ENCODE data around the gene NASP. TPM values are rescaled to one million over a fixed set of nuclear protein-coding genes. Genes with fewer than 3 reads are reported as not detected.
A peak's percentile ranks its signal among the peaks of the same experiment; 100 is the strongest.

NASP gene
- total RNA-seq, 5 donors from 2014 or later (not counting 1 experiment from before 2014, with no cell fraction given): 64.6 to 145 (median 74.7) TPM

- no peak within 1 kb of the TSS for H3K4me3 ChIP-seq (ENCODE audit: control insufficient read depth in 1 of 2, extremely low read depth in 1 of 2, low read length in 1 of 2)
- 93% methylated on average over 1 of the region's 4 CpGs for WGBS (ENCODE audit: insufficient coverage)
- H3K9me3 Mint-ChIP-seq: no peaks in the 10 kb centered on the region
- no peaks in the 10 kb centered on the region for H3K27me3 ChIP-seq (replicated peaks in 1 of 2; ENCODE audit: control insufficient read depth in 2 of 2, extremely low read depth in 1 of 2, insufficient read depth in 2 of 2, low read length in 1 of 2)
- no peak for ATAC-seq (replicated peaks in 1 of 4)
- no peaks in the 10 kb centered on the region for H3K4me1 ChIP-seq (ENCODE audit: control insufficient read depth in 1 of 2, extremely low read depth in 1 of 2, insufficient read depth in 2 of 2, low read length in 2 of 2)
- ChIA-PET CTCF (interaction anchor here (0.6 to 0.7 kb wide), 4 partner anchors 17 to 901 kb away, joined by 3 to 6 read pairs (median 4); no protein-coding TSS in a partner anchor), POLR2A (no interaction called here)
- no peak within 1 kb of the TSS for H3K4me3 Mint-ChIP-seq
- H3K27me3 Mint-ChIP-seq: no peaks in the 10 kb centered on the region
- H3K27ac Mint-ChIP-seq: no peak within 1 kb of the TSS
- no peak for DNase-seq
- peaks cover 0 to 33% of the 10 kb centered on the region in 2 donors for H3K36me3 ChIP-seq (ENCODE audit: control insufficient read depth in 2 of 2, extremely low read depth in 1 of 2, insufficient read depth in 1 of 2, low read length in 1 of 2)
- peaks cover 37% of the 10 kb centered on the region for H3K36me3 Mint-ChIP-seq
- peaks cover 8 to 11% (median 8%) of the 10 kb centered on the region in 3 donors for H3K4me1 Mint-ChIP-seq
- no peaks in the 10 kb centered on the region for H3K9me3 ChIP-seq
- H3K27ac ChIP-seq (ENCODE audit: low read length): no peak within 1 kb of the TSS
Observed at GRCh38 chr1:45623972-45624371, 40.1 kb downstream of the NASP start, which contains the start of gene CCDC17. TSS of gene CCDC17 (minus strand) at chr1:45624054. CDS start at chr1:45623909, 145 bp downstream.

DNA sequence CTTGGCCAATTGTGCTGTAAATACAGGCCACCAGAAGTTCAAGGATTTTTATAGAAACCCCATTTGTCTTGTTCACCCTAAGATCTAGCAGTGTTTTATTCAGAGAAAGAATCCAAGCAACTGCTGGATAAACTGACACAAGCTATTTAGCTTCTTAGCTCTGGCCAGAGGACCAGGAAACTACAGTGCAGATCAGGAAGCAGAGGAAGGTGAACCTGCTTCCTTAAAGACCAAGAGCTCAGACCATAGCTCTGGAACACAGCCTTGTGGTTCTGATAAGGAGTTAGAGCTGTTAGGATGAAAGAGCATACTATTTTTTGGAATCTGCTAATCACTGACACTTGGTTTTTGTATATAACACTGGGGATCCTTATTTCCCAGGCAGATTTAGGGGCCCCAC lies 45.2 kb downstream of the NASP start:
- H3K27ac Mint-ChIP-seq: no peak overlapping the region
- Histone ChIP-seq H3K4me1 (ENCODE audit: control insufficient read depth in 1 of 2, extremely low read depth in 1 of 2, insufficient read depth in 2 of 2, low read length in 2 of 2) (no peaks in the 10 kb centered on the region), H3K27ac (ENCODE audit: low read length) (no peak overlapping the region), H3K27me3 (replicated peaks in 1 of 2; ENCODE audit: control insufficient read depth in 2 of 2, extremely low read depth in 1 of 2, insufficient read depth in 2 of 2, low read length in 1 of 2) (no peaks in the 10 kb centered on the region), H3K4me3 (ENCODE audit: control insufficient read depth in 1 of 2, extremely low read depth in 1 of 2, low read length in 1 of 2) (no peak overlapping the region), H3K9me3 (no peaks in the 10 kb centered on the region), H3K36me3 (ENCODE audit: control insufficient read depth in 2 of 2, extremely low read depth in 1 of 2, insufficient read depth in 1 of 2, low read length in 1 of 2) (peaks cover 10 to 74% of the 10 kb centered on the region in 2 donors)
- no peaks in the 10 kb centered on the region for H3K27me3 Mint-ChIP-seq
- no peaks in the 10 kb centered on the region for H3K4me1 Mint-ChIP-seq
- DNase-seq (no peak), ATAC-seq (replicated peaks in 1 of 4) (no peak)
- H3K9me3 Mint-ChIP-seq: no peaks in the 10 kb centered on the region
- peaks cover 55% of the 10 kb centered on the region for H3K36me3 Mint-ChIP-seq
- ChIA-PET CTCF (interaction anchor here in 1 of 2 donors (0.7 kb wide), 1 partner anchor 36 kb away, joined by 4 read pairs; no protein-coding TSS in a partner anchor), POLR2A (interaction anchor here (0.6 kb wide), 2 partner anchors 106 to 901 kb away, joined by 6 to 9 read pairs; no protein-coding TSS in a partner anchor)
- H3K4me3 Mint-ChIP-seq: no peak overlapping the region

DNA sequence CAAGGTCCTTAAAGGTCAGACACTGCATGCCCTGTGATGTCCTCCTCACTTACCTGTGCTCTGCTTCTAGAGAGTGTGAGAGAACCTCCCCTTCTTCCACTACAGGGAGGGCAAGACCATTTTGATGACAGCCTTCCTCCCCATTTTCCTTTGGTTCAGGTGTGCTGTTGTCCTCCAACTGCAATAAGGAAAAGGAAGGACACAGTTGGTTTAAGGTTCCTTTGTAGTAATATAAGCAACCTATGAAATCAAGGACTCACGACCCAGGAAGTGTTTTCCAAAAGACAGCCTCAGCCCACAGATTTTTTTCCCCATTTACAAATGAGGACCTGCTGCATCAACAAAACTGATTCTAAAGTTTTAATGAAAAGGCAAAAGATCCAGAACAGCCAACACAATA lies 46.6 kb downstream of the NASP start:
- Histone ChIP-seq H3K27ac (ENCODE audit: low read length) (no peak overlapping the region), H3K4me1 (ENCODE audit: control insufficient read depth in 1 of 2, extremely low read depth in 1 of 2, insufficient read depth in 2 of 2, low read length in 2 of 2) (no peaks in the 10 kb centered on the region), H3K4me3 (ENCODE audit: control insufficient read depth in 1 of 2, extremely low read depth in 1 of 2, low read length in 1 of 2) (no peak overlapping the region), H3K27me3 (replicated peaks in 1 of 2; ENCODE audit: control insufficient read depth in 2 of 2, extremely low read depth in 1 of 2, insufficient read depth in 2 of 2, low read length in 1 of 2) (no peaks in the 10 kb centered on the region), H3K9me3 (no peaks in the 10 kb centered on the region), H3K36me3 (ENCODE audit: control insufficient read depth in 2 of 2, extremely low read depth in 1 of 2, insufficient read depth in 1 of 2, low read length in 1 of 2) (peaks cover 10 to 85% of the 10 kb centered on the region in 2 donors)
- WGBS (ENCODE audit: insufficient coverage): no CpG with 5 or more reads among the region's 1 CpG
- ATAC-seq (replicated peaks in 1 of 4) (no peak), DNase-seq (no peak)
- Mint-ChIP-seq H3K36me3 (peaks cover 51% of the 10 kb centered on the region), H3K27ac (peak overlapping the region; percentile 17 to 55), H3K27me3 (no peaks in the 10 kb centered on the region), H3K4me3 (no peak overlapping the region), H3K9me3 (no peaks in the 10 kb centered on the region), H3K4me1 (no peaks in the 10 kb centered on the region)
- CTCF ChIA-PET: interaction anchor here in 1 of 2 donors (0.5 kb wide), 1 partner anchor 1096 kb away, joined by 3 read pairs; no protein-coding TSS in a partner anchor
- POLR2A ChIA-PET: interaction anchor here in 1 of 2 donors (0.6 kb wide), 1 partner anchor 19 kb away, joined by 5 read pairs; no protein-coding TSS in a partner anchor

GRCh38 chr1:45635211-45635610 lies 51.4 kb downstream of the NASP start:
- DNase-seq (no peak), ATAC-seq (replicated peaks in 1 of 4) (no peak)
- Mint-ChIP-seq H3K27ac (no peak overlapping the region), H3K4me1 (no peaks in the 10 kb centered on the region), H3K36me3 (peaks cover 25% of the 10 kb centered on the region), H3K9me3 (no peaks in the 10 kb centered on the region), H3K4me3 (no peak overlapping the region), H3K27me3 (no peaks in the 10 kb centered on the region)
- POLR2A ChIA-PET: interaction anchor here in 1 of 2 donors (1.0 kb wide), 1 partner anchor 11 kb away, joined by 4 read pairs; no protein-coding TSS in a partner anchor
- Histone ChIP-seq H3K36me3 (ENCODE audit: control insufficient read depth in 2 of 2, extremely low read depth in 1 of 2, insufficient read depth in 1 of 2, low read length in 1 of 2) (peaks cover 8 to 92% of the 10 kb centered on the region in 2 donors), H3K27me3 (replicated peaks in 1 of 2; ENCODE audit: control insufficient read depth in 2 of 2, extremely low read depth in 1 of 2, insufficient read depth in 2 of 2, low read length in 1 of 2) (no peaks in the 10 kb centered on the region), H3K4me1 (ENCODE audit: control insufficient read depth in 1 of 2, extremely low read depth in 1 of 2, insufficient read depth in 2 of 2, low read length in 2 of 2) (no peaks in the 10 kb centered on the region), H3K27ac (ENCODE audit: low read length) (no peak overlapping the region), H3K4me3 (ENCODE audit: control insufficient read depth in 1 of 2, extremely low read depth in 1 of 2, low read length in 1 of 2) (no peak overlapping the region), H3K9me3 (no peaks in the 10 kb centered on the region)
- no CpG with 5 or more reads among the region's 1 CpG for WGBS (ENCODE audit: insufficient coverage)
- CTCF ChIA-PET: no interaction called here

DNA sequence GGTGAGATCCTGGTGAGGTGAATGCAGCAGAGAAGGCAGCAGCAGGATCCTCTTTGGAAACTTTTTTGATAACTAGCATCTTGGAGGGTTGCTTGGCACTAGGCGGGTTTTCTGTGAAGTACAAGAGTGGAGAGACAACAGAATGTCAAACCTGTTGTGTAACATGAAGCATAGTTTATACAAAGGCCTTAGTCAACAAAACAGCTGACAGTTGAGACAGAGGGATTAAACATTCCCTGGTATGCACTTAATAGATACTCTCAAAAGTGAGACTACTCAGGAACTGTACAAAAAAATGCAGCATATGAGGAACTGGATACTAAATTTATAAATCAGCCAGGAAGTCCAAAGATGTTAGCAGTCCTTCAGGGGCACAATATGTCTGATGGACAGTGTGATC lies 56.5 kb downstream of the NASP start:
- Histone ChIP-seq H3K27ac (ENCODE audit: low read length) (no peak overlapping the region), H3K36me3 (ENCODE audit: control insufficient read depth in 2 of 2, extremely low read depth in 1 of 2, insufficient read depth in 1 of 2, low read length in 1 of 2) (peaks cover 8 to 71% of the 10 kb centered on the region in 2 donors), H3K4me1 (ENCODE audit: control insufficient read depth in 1 of 2, extremely low read depth in 1 of 2, insufficient read depth in 2 of 2, low read length in 2 of 2) (no peaks in the 10 kb centered on the region), H3K27me3 (replicated peaks in 1 of 2; ENCODE audit: control insufficient read depth in 2 of 2, extremely low read depth in 1 of 2, insufficient read depth in 2 of 2, low read length in 1 of 2) (no peaks in the 10 kb centered on the region), H3K9me3 (no peaks in the 10 kb centered on the region), H3K4me3 (ENCODE audit: control insufficient read depth in 1 of 2, extremely low read depth in 1 of 2, low read length in 1 of 2) (no peak overlapping the region)
- no peak overlapping the region for H3K4me3 Mint-ChIP-seq
- no peaks in the 10 kb centered on the region for H3K9me3 Mint-ChIP-seq
- DNase-seq (no peak), ATAC-seq (replicated peaks in 1 of 4) (no peak)
- WGBS (ENCODE audit: insufficient coverage): no CpG with 5 or more reads among the region's 1 CpG
- CTCF ChIA-PET: interaction anchor here in 1 of 2 donors (0.6 kb wide), 2 partner anchors 16 to 45 kb away, joined by 3 read pairs; no protein-coding TSS in a partner anchor
- peaks cover 0 to 5% (median 2%) of the 10 kb centered on the region in 3 donors for H3K4me1 Mint-ChIP-seq
- peaks cover 22% of the 10 kb centered on the region for H3K36me3 Mint-ChIP-seq
- no peaks in the 10 kb centered on the region for H3K27me3 Mint-ChIP-seq
- POLR2A ChIA-PET: interaction anchor here in 1 of 2 donors (0.6 kb wide), 1 partner anchor 281 kb away, joined by 3 read pairs; no protein-coding TSS in a partner anchor
- peak overlapping the region in 1 of 2 donors; percentile 19 for H3K27ac Mint-ChIP-seq

DNA sequence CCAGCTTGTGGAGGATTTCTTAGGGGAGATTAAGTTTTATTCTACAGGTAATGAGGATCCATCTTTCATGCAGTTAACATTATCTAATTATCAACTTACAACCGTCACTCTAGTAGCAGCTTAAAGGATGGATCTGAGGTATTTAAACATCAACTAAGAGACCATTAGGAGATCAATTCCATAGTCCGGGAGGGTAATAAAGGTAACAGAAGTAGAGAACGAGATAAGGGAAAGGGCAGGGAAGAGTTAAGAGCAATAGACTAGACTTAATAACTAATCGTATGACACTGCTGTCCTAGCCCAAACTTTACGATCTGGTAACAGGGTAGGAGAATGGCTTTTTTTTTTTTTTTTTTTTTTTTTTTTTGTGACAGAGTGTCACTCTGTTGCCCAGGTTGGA lies 59.5 kb downstream of the NASP start:
- H3K9me3 ChIP-seq: no peaks in the 10 kb centered on the region
- peaks cover 11 to 59% of the 10 kb centered on the region in 2 donors for H3K36me3 ChIP-seq (ENCODE audit: control insufficient read depth in 2 of 2, extremely low read depth in 1 of 2, insufficient read depth in 1 of 2, low read length in 1 of 2)
- no peaks in the 10 kb centered on the region for H3K27me3 Mint-ChIP-seq
- ChIA-PET CTCF (no interaction called here), POLR2A (no interaction called here)
- 100% methylated on average over 2 of the region's 5 CpGs for WGBS (ENCODE audit: insufficient coverage)
- H3K4me3 ChIP-seq (ENCODE audit: control insufficient read depth in 1 of 2, extremely low read depth in 1 of 2, low read length in 1 of 2): no peak overlapping the region
- H3K27ac Mint-ChIP-seq: no peak overlapping the region
- no peaks in the 10 kb centered on the region for H3K9me3 Mint-ChIP-seq
- peaks cover 25% of the 10 kb centered on the region for H3K36me3 Mint-ChIP-seq
- no peaks in the 10 kb centered on the region for H3K4me1 ChIP-seq (ENCODE audit: control insufficient read depth in 1 of 2, extremely low read depth in 1 of 2, insufficient read depth in 2 of 2, low read length in 2 of 2)
- no peaks in the 10 kb centered on the region for H3K27me3 ChIP-seq (replicated peaks in 1 of 2; ENCODE audit: control insufficient read depth in 2 of 2, extremely low read depth in 1 of 2, insufficient read depth in 2 of 2, low read length in 1 of 2)
- ATAC-seq (replicated peaks in 1 of 4) (no peak), DNase-seq (no peak)
- H3K4me1 Mint-ChIP-seq: peaks cover 4 to 12% (median 11%) of the 10 kb centered on the region in 3 donors
- no peak overlapping the region for H3K4me3 Mint-ChIP-seq
- H3K27ac ChIP-seq (ENCODE audit: low read length): no peak overlapping the region

All from T-cell (primary cell).